ENCODE results near the gene EREG. TPM values are rescaled to one million over a fixed set of nuclear protein-coding genes. Genes with fewer than 3 reads are reported as not detected.

EREG gene
- total RNA-seq, 1 experiment from 2014 or later = not detected

GRCh38 chr4:74408639-74409038 is 43.7 kb downstream of the EREG start:
- Histone ChIP-seq H3K79me1 (ENCODE audit: insufficient read depth, low read depth, low read length, poor library complexity, severe bottlenecking) (no peaks in the 10 kb centered on the region), H2BK15ac (ENCODE audit: low read depth, low read length) (no peak overlapping the region), H3K4ac (ENCODE audit: low read depth, low read length) (no peak overlapping the region), H3K9ac (ENCODE audit: extremely low read depth, insufficient read length, low read length) (no peak overlapping the region), H3K9me3 (ENCODE audit: control insufficient read depth, low read depth, low read length) (no peaks in the 10 kb centered on the region), H3K23me2 (ENCODE audit: insufficient read length, low read depth, low read length, poor library complexity, severe bottlenecking) (no peaks in the 10 kb centered on the region), H3K79me2 (ENCODE audit: insufficient read depth, low read length) (no peaks in the 10 kb centered on the region), H2BK120ac (ENCODE audit: low read depth, low read length, poor library complexity, severe bottlenecking) (no peak overlapping the region), H4K8ac (replicated peaks; ENCODE audit: insufficient read length, low read depth, low read length) (no peak overlapping the region), H3K4me1 (ENCODE audit: insufficient read depth, low read length) (no peaks in the 10 kb centered on the region; the same call in 1 of the 2 replicates), H3K27ac (ENCODE audit: insufficient read length, low read depth, low read length) (no peak overlapping the region), H4K5ac (ENCODE audit: insufficient read length, low read depth, low read length) (no peak overlapping the region), H4K91ac (ENCODE audit: insufficient read length, low read depth, low read length) (no peak overlapping the region), H3K18ac (ENCODE audit: insufficient read length, low read depth, low read length) (no peak overlapping the region), H3K4me2 (ENCODE audit: insufficient read depth, insufficient read length, low read length) (no peak overlapping the region), H2BK12ac (ENCODE audit: insufficient read length, low read depth, low read length) (no peak overlapping the region), H2BK5ac (ENCODE audit: insufficient read length, low read length) (no peak overlapping the region), H3K14ac (ENCODE audit: insufficient read depth, low read length) (no peak overlapping the region), H2AK5ac (ENCODE audit: insufficient read length, low read length) (no peak overlapping the region), H3K27me3 (ENCODE audit: insufficient read depth, low read length) (no peaks in the 10 kb centered on the region), H2AFZ (ENCODE audit: low read length) (no peak overlapping the region), H4K20me1 (ENCODE audit: control insufficient read depth, insufficient read depth, insufficient read length) (no peaks in the 10 kb centered on the region), H3K23ac (ENCODE audit: insufficient read length, low read depth, low read length) (no peak overlapping the region), H2BK20ac (ENCODE audit: low read depth, low read length, poor library complexity, severe bottlenecking) (no peak overlapping the region), H3T11ph (ENCODE audit: low read length) (no peak overlapping the region), H3K56ac (ENCODE audit: insufficient read length, low read depth, low read length) (no peak overlapping the region)
- Mint-ChIP-seq H3K27me3 (ENCODE audit: low read depth) (no peaks in the 10 kb centered on the region; the same call in 1 of the 2 replicates), H3K4me1 (peaks cover 12 to 13% of the 10 kb centered on the region in 2 experiments; a peak in 3 of 4 replicates), H3K36me3 (ENCODE audit: insufficient read depth in 1 of 3, low read depth in 3 of 3) (no peaks in the 10 kb centered on the region), H3K27ac (peak overlapping the region in 1 of 3 experiments; percentile 45; a peak in 1 of 7 replicates), H3K9me3 (no peaks in the 10 kb centered on the region), H3K4me3 (no peak overlapping the region)
- no CpG with 5 or more reads among the region's 3 CpGs for WGBS (ENCODE audit: extremely low coverage, insufficient read length, low lambda C conversion rate)
- DNase-seq = no peak
- no peak for TF ChIP-seq CTCF (conservative IDR thresholded peaks at IDR 0.05)
